CD4-positive, alpha-beta T cell (primary cell): ENCODE results near the gene ZNF367. TPM values are rescaled to one million over a fixed set of nuclear protein-coding genes. Genes with fewer than 3 reads are reported as not detected.

Source experiments
- ATAC-seq: fragments of 200-7000 bp; cut with Tn5 transposase; one replicate; pipeline ENCODE4 v1.10.0; 2022; ENCODE audit warnings: mild to moderate bottlenecking; ENCODE audit not compliant: poor library complexity
- CTCF ChIA-PET: fragments of 350-600 bp; sonication (Branson Sonifier 250); formaldehyde crosslinking; loops from one replicate; lab custom pipeline; 2021; ENCODE audit warnings: antibody characterized with exemption, inconsistent platforms; lab: Charles Lee
- POLR2A ChIA-PET: fragments of 350-600 bp; sonication (Branson Sonifier 250); formaldehyde crosslinking; loops from one replicate; lab custom pipeline; 2021; ENCODE audit warnings: antibody characterized with exemption, inconsistent platforms; lab: Charles Lee
- DNase-seq, 14 experiments: peaks; one replicate each; pipeline ENCODE4 v3.0.0-alpha.2; 2013 to 2020; ENCODE audit warnings: mixed read lengths in 2 of 14
- H3K27ac ChIP-seq, 2 donors: one replicate each; pipeline versions ENCODE4 v1.5.1 to v1.7.0; 2013; ENCODE audit warnings: low read length in 2 of 2, low read depth in 1 of 2, mild to moderate bottlenecking in 1 of 2
- H3K27me3 ChIP-seq, 2 experiments: 1 replicate in 1 of 2; 2 replicates in 1 of 2; pipeline versions ENCODE4 v1.6.1 to v1.7.0; 2013; ENCODE audit warnings: low read length in 2 of 2, control low read depth in 1 of 2, mild to moderate bottlenecking in 1 of 2, moderate library complexity in 1 of 2; ENCODE audit not compliant: insufficient read depth in 2 of 2, control insufficient read depth in 1 of 2
- H3K36me3 ChIP-seq: one replicate; pipeline ENCODE4 v1.6.1; 2013; ENCODE audit warnings: low read length, control low read depth; ENCODE audit not compliant: insufficient read depth
- H3K4me1 ChIP-seq: one replicate; pipeline ENCODE4 v1.6.1; 2013; ENCODE audit warnings: low read length, control low read depth; ENCODE audit not compliant: insufficient read depth
- H3K4me3 ChIP-seq: one replicate; pipeline ENCODE4 v1.5.1; 2013; ENCODE audit warnings: mild to moderate bottlenecking, low read length, moderate library complexity
- H3K9me3 ChIP-seq, 2 experiments: 1 replicate in 1 of 2; 2 replicates in 1 of 2; pipeline versions ENCODE4 v1.6.1 to v1.7.0; 2013; ENCODE audit warnings: low read length in 2 of 2, mild to moderate bottlenecking in 2 of 2, control low read depth in 1 of 2, moderate library complexity in 1 of 2; ENCODE audit not compliant: control insufficient read depth in 1 of 2, insufficient read depth in 1 of 2
- H3K27ac Mint-ChIP-seq: one replicate; pipeline ENCODE4 v1.8.0; 2020; ENCODE audit warnings: mixed read lengths
- H3K27me3 Mint-ChIP-seq: one replicate; pipeline ENCODE4 v1.8.0; 2021; ENCODE audit warnings: mixed read lengths
- H3K36me3 Mint-ChIP-seq: one replicate; pipeline ENCODE4 v1.8.0; 2021; ENCODE audit warnings: low read depth, mixed read lengths
- H3K4me1 Mint-ChIP-seq: one replicate; pipeline ENCODE4 v1.8.0; 2021; ENCODE audit warnings: low read depth, mixed read lengths
- H3K4me3 Mint-ChIP-seq: one replicate; pipeline ENCODE4 v1.8.0; 2020; ENCODE audit warnings: mild to moderate bottlenecking, mixed read lengths
- H3K9me3 Mint-ChIP-seq: one replicate; pipeline ENCODE4 v1.8.0; 2020; ENCODE audit warnings: mixed read lengths
- intact Hi-C, 2 experiments: fragments of 100-400 bp; cut with DNase I in 1 of 2; cut with micrococcal nuclease in 1 of 2; formaldehyde crosslinking; loops; one replicate each; pipeline versions ENCODE4 v1.15.1 to v1.9.0; 2023 to 2025; cut with DNase I, micrococcal nuclease
- total RNA-seq, 174 experiments: library from RNA in 2 of 174; stranded (reverse) in 2 of 174; gene quantifications; one replicate each; pipeline ENCODE4 v1.2.3 and lab custom pipeline; 2021 to 2026
- TF ChIP-seq, protein P1 (sequence below): fragments of 200-600 bp; IDR thresholded peaks from one replicate; pipeline ENCODE4 v1.8.0; 2022; ENCODE audit warnings: antibody characterized with exemption, mild to moderate bottlenecking

ZNF367 gene
- total RNA-seq, 2 experiments from 2014 or later, result 6.5 to 6.7 TPM

DNA sequence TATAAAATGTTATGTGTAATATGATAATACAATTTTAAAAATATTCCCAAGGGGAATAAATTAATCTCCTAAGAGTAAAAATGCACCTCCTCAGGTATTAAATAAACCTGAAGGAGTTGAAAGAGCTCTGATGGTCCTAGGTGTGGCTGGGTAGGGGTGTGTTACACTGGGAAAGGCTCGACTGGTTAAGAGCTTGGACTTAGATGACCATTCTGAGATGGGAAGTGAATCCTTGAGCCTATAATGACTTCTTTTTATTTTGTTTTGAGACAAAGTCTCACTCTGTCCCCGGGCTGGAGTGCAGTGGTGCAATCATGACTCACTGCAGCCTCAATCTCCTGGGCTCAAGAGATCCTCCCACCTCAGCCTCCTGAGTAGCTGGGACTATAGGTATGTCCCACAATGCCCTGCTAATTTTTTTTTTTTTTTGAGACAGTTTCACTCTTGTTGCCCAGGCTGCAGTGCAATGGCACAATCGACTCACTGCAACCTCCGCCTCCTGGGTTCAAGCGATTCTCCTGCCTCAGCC is 22.6 kb upstream of the ZNF367 start:
- Mint-ChIP-seq H3K27ac (no peak overlapping the region), H3K4me3 (no peak overlapping the region), H3K27me3 (no peaks in the 10 kb centered on the region), H3K36me3 (no peaks in the 10 kb centered on the region), H3K4me1 (no peaks in the 10 kb centered on the region), H3K9me3 (no peaks in the 10 kb centered on the region)
- Histone ChIP-seq H3K27me3 (no peaks in the 10 kb centered on the region), H3K36me3 (no peaks in the 10 kb centered on the region), H3K4me3 (no peak overlapping the region), H3K27ac (no peak overlapping the region), H3K9me3 (peaks cover 0 to 3% of the 10 kb centered on the region in 2 experiments), H3K4me1 (no peaks in the 10 kb centered on the region)
- TF ChIP-seq, protein P1, sequence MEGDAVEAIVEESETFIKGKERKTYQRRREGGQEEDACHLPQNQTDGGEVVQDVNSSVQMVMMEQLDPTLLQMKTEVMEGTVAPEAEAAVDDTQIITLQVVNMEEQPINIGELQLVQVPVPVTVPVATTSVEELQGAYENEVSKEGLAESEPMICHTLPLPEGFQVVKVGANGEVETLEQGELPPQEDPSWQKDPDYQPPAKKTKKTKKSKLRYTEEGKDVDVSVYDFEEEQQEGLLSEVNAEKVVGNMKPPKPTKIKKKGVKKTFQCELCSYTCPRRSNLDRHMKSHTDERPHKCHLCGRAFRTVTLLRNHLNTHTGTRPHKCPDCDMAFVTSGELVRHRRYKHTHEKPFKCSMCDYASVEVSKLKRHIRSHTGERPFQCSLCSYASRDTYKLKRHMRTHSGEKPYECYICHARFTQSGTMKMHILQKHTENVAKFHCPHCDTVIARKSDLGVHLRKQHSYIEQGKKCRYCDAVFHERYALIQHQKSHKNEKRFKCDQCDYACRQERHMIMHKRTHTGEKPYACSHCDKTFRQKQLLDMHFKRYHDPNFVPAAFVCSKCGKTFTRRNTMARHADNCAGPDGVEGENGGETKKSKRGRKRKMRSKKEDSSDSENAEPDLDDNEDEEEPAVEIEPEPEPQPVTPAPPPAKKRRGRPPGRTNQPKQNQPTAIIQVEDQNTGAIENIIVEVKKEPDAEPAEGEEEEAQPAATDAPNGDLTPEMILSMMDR, result no peak
- ChIA-PET POLR2A (no interaction called here), CTCF (no interaction called here)
- intact Hi-C loops, result no loop called here
- DNase-seq (no peak), ATAC-seq (no peak)

DNA sequence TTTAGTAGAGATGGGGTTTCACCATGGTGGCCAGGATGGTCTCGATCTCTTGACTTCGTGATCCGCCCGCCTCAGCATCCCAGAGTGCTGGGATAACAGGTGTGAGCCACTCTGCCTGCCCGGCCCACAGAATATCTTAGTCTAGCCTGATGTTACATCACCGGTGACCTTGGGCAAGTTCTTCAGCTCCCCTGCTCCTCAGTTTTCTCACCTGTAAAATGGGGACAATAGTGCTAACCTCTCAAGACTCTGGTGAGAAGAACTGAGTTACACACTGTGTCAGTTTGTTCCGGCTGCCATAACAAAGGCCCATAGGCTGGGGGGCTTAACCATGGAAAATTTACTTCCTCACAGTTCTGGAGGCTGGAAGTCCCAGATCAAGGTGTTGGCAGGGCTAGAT is 19.3 kb upstream of the ZNF367 start:
- Mint-ChIP-seq H3K9me3 (no peaks in the 10 kb centered on the region), H3K4me1 (no peaks in the 10 kb centered on the region), H3K27me3 (no peaks in the 10 kb centered on the region), H3K27ac (no peak overlapping the region), H3K4me3 (no peak overlapping the region), H3K36me3 (no peaks in the 10 kb centered on the region)
- no peaks in the 10 kb centered on the region for H3K4me1 ChIP-seq
- peaks cover 0 to 3% of the 10 kb centered on the region in 2 experiments for H3K9me3 ChIP-seq
- intact Hi-C loops, result no loop called here
- ATAC-seq (no peak), DNase-seq (no peak)
- ChIA-PET POLR2A (no interaction called here), CTCF (no interaction called here)
- H3K4me3 ChIP-seq, result no peak overlapping the region
- no peaks in the 10 kb centered on the region for H3K27me3 ChIP-seq
- TF ChIP-seq, protein P1, result no peak
- no peak overlapping the region for H3K27ac ChIP-seq
- H3K36me3 ChIP-seq, result no peaks in the 10 kb centered on the region

- POLR2A ChIA-PET, result no interaction called here
Observed at GRCh38 chr9:96436456-96437126, 18.4 kb upstream of the ZNF367 start.

More at GRCh38 chr9:96436456-96437126, 18.4 kb upstream of the ZNF367 start:
- no peak for ATAC-seq
- no peak overlapping the region for H3K4me3 Mint-ChIP-seq
- no peak for DNase-seq
- no peaks in the 10 kb centered on the region for H3K27me3 ChIP-seq
- H3K36me3 Mint-ChIP-seq, result no peaks in the 10 kb centered on the region
- TF ChIP-seq, protein P1, result no peak
- H3K27ac ChIP-seq, result no peak overlapping the region
- CTCF ChIA-PET, result no interaction called here
- no peak overlapping the region for H3K27ac Mint-ChIP-seq
- H3K27me3 Mint-ChIP-seq, result no peaks in the 10 kb centered on the region
- H3K4me1 ChIP-seq, result no peaks in the 10 kb centered on the region
- intact Hi-C loops, result no loop called here
- no peaks in the 10 kb centered on the region for H3K36me3 ChIP-seq
- H3K9me3 Mint-ChIP-seq, result no peaks in the 10 kb centered on the region
- no peak overlapping the region for H3K4me3 ChIP-seq
- no peaks in the 10 kb centered on the region for H3K9me3 ChIP-seq
- no peaks in the 10 kb centered on the region for H3K4me1 Mint-ChIP-seq
